Tongue (tissue), 2 donors: ENCODE results near the gene NISCH. TPM values are rescaled to one million over a fixed set of nuclear protein-coding genes. Genes with fewer than 3 reads are reported as not detected.

Source experiments
- DNase-seq: peaks from one replicate; pipeline ENCODE4 v3.0.0-alpha.2; 2015
- total RNA-seq: library from RNA; depleted of rRNA; stranded (reverse); fragments of >200 nt; gene quantifications from one replicate; pipeline ENCODE4 v1.2.3, GENCODE V29; 2014

Gene NISCH
- 82.2 TPM for total RNA-seq

GRCh38 chr3:52455283-52456168 lies at the start of gene NISCH:
Gene NISCH, plus strand, starts transcription at chr3:52455604. Its CDS starts 38 bp downstream, at chr3:52455642.
- DNase-seq, result peak; percentile 92

- peak; percentile 52 for DNase-seq
Observed at GRCh38 chr3:52406231-52406661, 49.2 kb upstream of the NISCH start.

DNA sequence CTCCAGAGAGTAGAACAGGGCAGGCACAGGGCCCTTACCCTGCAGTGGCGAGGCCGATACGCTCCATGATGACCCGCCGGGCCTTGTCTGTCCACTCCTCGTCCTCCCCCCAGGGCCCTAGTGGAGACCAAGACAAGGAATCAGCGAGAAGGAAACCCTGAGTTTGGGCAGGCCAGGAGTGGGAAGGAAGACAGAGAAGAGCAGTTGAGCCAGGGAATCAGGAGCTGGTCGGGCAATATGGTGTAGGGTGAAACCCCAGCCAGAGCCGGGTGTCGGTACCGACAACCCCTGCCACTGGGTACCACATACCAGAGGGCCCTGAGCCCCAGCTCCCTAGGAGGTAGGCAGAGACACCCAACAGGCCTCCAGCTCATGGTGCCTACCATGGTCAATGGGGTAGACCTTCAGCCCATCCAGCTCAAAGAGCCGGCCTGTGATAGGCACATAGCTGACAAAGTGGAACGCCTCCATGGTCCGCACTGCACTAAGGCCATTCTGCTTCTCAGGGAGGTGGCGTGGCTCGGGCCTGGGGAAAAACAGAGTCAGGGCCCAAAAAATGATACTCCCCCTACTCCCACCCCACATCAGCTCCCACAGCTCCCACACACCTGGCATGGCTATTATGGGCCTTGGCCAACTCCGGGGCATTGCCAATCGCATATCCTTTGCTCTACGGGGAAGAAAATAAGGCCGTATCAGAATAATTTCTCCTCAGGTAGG lies 48.5 kb upstream of the NISCH start:
- DNase-seq, result no peak

GRCh38 chr3:52407779-52408178 lies 47.6 kb upstream of the NISCH start:
- DNase-seq, result no peak

DNA sequence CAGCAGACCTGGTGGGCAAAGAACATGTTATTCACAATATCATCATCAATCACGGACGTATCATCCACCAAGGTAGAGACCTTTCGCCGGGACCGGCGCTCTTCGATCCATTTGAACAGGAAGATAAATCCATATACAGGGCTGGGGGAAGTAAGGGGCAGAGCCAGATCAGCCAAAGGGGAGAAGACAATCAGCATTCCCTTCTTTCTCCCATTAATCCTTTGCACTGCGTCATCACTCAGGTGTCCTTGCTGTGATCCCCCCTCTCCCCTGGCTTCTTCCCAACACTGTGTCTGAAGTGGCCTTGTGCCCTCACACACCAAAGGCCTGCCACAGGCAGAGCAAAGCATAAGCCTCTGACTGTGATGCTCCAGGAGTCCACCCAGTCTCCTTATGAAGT lies 46.9 kb upstream of the NISCH start:
- DNase-seq, result no peak

DNA sequence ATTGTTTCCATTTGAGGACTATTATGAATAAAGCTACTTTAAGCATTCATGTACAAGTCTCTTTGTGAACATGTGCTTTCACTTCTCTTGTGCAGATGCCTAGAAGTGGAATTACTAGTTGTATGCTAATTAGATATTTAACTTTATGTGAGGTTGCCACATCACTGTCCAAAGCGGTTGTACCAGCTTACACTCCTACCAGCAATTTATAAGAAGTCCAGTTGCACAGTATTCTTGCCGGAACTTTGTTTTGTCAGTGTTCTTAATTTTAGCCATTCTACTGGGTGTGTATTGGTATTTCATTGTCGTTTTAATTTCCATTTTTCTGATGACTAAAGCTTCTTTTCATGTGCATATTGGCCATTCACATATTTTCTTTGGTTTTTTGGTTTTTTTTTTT lies 39.6 kb upstream of the NISCH start:
- DNase-seq, result no peak

DNA sequence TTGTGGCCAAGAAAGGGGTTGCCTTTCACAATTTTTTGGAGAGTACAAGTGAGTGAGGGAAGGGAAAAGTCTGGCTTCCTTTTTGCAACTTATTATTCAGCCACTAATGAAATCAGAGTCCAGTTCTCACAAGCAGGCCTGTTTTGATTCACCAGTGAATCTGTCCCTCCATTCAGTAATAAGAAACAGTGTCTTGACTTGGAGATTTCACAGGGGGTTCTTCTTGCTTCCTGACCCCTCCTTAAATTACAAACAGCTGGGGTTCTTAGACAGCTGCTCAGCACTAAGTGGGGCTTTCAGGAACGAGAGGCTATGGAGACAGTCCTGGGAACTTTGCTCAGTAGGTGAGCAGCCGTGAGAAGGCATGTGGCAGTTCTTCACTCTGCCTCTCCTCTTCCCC lies 35.0 kb upstream of the NISCH start:
- DNase-seq, result peak; percentile 76

DNA sequence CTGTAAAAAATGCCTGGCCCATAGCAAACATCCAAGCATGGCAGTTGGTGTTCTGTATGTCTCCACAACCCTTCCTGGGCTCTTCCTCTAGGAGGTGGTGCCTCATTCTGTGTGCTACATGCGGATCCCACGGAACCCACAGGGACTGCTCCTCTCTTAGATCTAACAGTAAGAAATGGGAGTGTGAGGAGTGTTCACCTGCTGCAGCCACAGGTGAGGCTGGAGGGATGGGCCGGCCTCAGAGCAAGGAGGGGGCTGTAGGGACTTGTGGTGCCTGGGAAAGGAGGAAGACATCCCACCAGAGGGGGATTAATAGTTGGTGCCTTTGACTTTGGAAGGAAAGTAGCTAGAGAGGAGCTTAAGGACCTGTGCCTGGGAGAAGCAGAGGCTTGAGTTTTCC lies 32.7 kb upstream of the NISCH start:
- DNase-seq, result no peak

DNA sequence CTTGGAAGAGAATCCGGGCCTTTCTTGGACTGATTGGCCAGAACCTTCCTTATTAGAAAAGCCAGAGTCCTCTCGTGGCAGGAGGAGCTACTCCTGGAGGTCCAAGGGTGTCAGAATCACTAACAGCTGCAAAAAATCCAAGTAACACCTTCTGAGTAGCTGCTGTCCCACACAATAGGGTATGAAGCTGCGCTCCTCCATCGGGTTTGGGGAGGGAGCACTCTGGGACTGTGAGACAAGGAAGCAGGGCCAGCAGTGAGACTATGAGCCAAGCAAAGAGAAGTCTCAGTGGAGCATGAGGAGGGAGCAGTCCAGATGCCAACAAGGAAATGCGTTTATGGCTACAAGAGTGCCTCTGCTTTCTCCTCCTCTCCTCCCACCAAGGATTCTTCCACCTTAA lies 32.2 kb upstream of the NISCH start:
- no peak for DNase-seq

- peak; percentile 92 for DNase-seq
Observed at GRCh38 chr3:52428151-52429005, 27.0 kb upstream of the NISCH start.

DNA sequence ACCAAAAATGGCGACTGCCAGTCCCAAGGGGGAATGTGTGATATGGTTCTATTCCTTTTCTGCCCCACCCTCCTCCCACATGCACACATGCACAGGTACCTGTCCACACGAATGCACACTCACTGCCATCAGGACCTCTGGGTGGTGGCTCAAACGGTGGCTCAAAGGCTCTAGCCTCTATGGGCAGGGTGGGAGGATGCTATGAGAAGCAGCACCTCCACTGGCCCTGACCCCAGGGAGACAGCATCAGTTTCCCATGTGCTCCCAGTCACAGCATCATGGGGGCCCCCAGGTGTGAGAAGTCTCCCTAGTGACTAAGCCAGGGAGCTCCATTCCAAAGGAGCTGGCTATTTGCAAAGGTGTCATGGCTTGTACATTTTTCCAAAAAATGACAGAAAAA lies 26.4 kb upstream of the NISCH start:
- DNase-seq, result no peak

DNA sequence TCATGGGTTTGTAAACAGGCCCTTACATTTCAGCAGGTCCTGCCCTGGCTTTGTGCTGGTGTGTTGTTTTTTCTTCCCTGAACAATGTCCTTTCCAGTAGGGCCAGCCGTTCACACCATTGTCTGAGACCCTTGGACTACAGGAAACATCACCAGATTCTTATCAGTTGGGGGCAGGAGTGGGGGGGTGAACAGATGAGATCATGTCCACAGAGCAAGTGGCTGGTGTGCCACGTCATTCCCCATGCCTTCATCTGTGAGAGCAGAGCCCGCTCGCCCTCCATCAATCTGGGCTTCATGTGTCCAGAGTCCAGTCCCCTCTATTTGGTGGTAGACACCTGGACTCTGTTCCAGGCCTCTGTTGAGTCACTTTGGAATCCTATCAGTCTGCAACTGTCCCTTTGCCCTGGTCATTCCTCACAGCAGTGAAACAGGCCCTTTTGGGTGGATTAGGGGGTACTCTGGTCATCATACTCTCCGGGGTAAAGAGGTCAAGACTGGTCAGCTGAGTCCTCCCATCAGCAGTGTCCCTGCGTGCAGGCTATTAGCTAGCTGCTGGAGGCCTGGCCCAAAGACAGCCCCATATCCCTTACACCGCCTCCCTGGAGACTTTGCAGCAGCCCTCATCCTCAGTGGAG lies 25.5 kb upstream of the NISCH start:
- no peak for DNase-seq

DNA sequence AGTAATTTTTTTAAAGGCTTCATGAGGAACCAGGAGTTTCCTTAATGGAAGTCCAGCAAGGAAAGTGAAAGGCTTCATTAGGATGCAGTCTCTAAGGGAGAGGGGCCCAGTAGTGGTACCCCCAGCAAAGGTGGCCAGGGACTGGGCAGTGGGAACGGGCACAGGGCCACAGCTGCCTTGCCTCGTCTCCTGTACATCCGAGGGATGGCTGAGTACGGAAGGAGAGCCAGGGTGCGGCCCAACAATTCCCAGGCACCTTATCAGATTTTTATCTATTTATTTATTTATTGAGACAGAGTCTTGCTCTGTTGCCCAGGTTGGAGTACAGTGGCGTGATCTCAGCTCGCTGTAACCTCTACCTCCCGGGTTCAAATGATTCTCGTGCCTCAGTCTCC lies 25.0 kb upstream of the NISCH start:
- no peak for DNase-seq

DNA sequence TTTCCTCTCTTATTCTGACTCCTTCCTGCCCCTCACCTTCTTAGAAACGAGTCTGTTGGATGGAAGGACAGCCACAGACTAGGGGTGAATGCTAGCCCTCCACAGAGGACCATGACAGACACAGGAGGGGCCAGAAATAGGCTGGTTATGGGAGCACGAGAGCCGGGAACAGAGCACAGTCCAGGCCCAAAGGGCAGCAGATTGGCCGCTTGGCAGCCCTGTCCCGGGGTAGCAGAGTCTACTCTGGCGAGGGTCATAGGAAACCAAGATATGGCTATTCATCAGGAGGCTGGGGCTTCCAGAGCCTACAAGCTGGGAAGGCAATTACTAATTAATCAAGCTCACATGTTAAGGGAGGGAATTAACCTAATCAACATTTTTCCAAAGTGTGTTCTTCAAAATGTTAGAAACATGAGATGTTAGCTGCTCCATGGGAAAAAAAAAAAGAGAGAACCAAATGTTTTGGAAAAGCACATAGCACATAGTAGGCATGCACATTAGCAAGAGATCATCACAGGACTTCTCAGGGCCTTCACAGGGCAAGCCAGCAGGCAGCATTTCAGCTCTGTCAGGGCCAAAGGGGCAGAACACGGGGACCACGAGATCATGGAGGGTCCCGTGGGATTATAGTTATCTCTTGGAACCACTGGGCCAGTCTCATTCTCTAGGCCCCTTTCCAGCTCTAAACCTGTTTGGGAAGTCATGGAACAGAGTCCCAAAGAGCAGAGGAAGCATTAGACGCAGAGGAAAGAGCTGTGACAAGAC lies 23.8 kb upstream of the NISCH start:
- DNase-seq, result no peak

GRCh38 chr3:52432225-52432624 lies 23.2 kb upstream of the NISCH start:
- DNase-seq, result no peak

- peak; percentile 89 for DNase-seq
Observed at GRCh38 chr3:52432691-52433141, 22.7 kb upstream of the NISCH start.

DNA sequence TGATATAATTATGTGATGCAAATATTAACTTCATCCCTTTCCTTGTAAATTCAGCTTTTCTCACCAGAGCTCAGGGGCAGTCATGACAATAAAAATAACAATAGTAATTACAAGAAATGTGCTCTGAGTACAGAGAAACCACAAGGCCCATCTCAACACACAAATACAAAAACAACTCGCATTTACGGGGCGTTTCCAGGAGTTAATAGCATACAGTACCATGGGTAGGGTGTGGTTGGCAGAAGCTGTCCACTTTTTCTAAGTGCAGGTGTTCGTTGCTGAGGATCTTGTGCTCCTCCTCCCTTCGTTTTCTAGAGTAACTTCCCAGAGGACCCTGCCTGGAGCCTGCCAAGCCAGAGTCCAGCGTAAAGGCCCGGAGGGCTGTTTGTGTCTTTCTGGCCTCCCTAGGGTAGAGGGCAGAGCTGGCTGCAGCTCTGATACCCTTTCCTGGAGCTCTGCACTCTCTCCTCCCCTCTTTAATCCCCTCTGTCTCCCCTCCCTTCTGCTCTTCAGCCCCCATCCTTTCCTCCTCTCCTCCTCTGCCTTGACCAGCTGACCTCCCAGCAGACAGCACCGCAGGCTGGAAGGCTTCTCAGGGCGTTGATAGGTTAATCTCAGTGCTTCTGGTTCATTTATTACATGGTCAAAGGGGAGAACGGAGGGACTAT lies 21.9 kb upstream of the NISCH start:
- peak; percentile 47 for DNase-seq

- no peak for DNase-seq
Observed at GRCh38 chr3:52433996-52434479, 21.4 kb upstream of the NISCH start.

DNA sequence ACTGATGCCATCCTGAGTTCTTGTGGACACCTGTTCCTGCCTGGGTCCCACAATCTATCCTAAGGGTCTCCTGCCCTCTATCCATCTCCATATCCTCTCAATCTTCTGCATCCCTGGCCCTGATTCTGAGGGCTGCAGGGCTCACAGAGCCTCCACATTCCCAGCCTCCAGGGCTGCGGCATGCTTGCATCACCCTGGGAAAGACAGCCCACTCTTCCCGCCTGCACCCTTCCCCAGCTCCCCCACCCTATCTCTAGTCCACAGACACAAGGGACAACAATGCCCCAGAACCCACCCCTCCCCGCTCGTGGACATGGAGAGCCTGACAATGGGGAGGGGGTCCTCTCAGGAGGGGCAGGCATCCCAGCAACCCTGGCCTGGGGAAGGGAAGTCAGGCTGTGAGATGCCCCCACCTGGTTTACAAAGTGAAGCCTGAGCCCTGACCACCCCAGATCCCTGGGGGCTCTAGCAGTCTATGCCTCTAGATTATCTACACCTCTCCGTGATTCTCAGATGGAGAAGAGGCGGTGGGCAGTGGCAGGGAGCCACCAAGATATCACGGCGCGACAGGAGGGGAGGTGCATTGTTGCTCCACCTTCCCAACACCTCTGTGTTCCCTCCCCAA lies 20.8 kb upstream of the NISCH start:
- no peak for DNase-seq
